Endothelial cell of hepatic sinusoid (primary cell): Measurements from ENCODE around the gene CHTF18.
"Not testable (repeated sequence)": the region's sequence is repeated elsewhere in the genome, so short reads cannot be mapped to it uniquely, and the experiment has no call there.

Experiments
- in situ Hi-C: cut with HindIII; loops from 2 replicates; pipeline ENCODE4 v1.10.0; 2017; ENCODE audit warnings: low sequenced_read_pairs

CHTF18 gene

DNA sequence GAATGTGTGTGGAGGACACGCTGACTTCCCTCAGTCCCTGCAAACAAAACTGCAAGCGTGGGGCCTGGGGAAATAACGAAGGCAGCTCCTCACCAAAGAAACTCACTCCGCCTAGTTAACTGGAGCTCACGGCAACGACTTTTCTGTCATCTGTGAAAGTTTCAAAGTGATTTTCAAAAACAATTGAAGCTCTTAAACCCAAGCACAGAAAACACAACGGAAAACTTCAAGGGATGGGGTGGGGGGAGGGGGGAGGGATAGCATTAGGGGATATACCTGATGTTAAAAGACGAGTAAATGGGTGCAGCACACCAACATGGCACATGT is 15.3 kb downstream of the CHTF18 start:
- in situ Hi-C loops, result no loop called here

GRCh38 chr16:804193-805048 is 16.0 kb downstream of the CHTF18 start:
- in situ Hi-C loops, result no loop called here

DNA sequence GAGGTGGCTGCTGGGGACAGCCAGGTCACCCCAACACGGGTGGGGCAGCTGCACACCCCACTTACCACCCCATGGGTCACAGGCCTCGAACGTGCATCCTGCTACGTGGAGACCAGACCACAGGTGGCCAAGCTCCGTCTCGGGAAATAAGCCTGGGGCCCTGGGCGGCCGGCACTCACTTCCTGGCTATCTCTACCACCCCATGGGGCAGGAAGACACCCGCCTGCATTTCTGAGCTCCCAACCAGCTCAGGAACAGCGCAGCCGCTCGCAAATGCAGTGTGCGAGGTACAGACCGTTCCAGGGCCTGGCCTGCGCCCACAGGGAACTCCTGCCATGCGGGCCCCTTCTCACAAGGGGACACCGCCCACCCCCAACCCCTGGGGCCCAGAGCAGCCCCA is 17.1 kb downstream of the CHTF18 start:
- in situ Hi-C loops, result no loop called here

DNA sequence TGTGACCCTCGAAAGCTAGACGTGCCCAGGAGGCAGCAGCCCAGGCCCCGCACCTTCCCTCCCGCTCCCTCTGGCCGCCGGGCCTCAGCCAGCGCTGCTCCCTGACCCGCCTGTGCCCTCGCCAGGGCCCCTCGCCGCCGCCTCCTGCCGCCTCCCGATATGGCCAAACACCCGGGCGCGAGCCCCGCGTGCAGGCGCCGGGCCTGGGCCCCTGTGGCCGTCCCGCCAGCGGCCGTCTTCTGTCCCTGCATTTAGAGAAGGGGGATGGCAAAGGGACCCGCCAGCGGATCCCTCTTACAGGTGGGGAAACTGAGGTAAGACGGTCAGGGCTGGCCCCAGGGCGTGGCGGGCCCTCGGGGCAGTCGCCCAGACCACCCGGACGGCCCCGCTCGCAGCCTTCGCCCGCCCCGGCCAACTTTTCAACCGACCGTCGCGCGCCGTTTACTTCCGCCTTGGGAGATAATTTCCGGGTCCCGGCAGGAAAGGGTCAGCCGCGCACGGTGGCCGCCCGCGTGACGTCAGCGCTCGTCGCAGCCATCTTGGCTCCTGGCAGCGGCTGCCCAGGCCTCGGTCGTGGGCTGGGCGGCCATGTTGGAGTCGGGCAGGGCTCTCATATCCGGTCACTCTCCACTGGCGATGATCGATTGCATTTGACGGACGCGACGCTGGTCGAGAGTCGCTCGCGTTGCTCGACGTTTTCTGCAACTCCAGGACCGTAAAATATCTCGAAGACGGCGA is 19.1 kb downstream of the CHTF18 start:
- in situ Hi-C loops, result no loop called here

DNA sequence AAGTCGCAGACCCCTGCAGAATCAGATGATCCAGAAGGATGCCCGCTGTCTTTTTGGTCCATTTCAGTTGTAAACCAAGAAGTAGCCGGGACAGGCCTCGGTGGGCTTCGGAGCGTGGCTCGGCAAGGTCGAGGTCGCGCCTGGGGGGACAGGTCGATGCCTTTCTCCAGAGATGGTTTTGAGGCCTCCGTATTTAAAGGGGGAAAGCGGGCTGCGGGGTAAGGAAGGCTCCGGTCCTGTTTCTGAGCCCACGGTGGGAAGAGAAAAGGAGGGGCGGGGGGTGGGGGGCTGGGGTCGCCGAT is 19.6 kb downstream of the CHTF18 start:
- in situ Hi-C loops, result no loop called here

DNA sequence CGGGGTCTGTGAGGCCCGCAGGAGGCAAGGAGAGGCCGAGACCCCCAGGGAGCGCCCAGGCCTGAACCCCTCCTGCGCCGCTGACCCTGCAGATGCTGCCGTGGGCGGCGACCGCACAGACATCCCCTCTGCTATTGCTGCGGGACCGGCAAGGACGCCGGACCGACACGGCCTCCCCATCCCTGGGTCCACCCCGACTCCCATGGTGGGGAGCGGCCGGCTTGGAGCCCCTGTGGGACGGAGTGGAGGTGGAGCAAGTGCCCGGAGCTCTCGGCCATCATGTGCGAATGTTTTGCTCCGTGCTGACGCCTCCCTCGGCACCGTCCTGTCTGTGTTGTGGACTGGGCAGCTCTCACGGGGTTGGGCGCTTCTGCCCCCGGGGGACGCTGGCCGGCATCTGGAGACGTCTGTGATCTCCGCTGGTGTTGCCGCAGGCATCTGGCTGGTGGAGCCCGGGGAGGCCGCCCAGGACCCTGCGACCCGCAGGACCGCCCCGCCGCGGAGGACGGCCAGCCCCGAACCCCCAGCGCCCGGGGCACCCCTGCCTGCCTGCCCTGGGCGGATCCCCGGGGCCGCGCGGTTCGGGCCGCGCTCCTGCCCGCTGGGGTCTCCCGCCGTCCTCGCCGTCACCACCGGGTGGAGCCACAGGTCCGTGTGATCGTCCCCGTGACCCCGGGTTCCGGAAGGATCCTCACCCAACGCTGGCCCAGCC is 24.9 kb downstream of the CHTF18 start:
- in situ Hi-C loops, result no loop called here

- in situ Hi-C loops, result no loop called here
Observed at GRCh38 chr16:813916-814412, 25.5 kb downstream of the CHTF18 start.

DNA sequence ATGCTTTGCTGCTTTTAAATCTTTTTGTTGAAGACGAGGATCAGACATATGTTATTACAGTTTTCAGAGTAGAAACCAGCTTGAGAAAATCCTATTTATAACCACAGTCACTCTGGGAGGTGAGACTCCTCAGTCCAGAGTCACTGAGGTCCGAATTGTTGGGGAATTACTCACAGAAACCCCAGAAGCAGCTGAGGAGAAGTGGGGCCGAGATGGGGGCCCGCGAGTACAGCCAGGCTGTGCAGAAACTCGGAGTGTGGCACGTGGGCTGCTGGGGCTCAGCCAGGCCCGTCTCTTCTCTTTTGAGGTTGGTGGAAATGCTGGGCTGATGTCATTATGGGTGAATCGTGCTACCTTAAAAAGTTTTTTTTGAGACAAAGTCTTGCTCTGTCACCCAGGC is 26.6 kb downstream of the CHTF18 start:
- in situ Hi-C loops, result no loop called here

- in situ Hi-C loops, result no loop called here
Observed at GRCh38 chr16:815861-816260, 27.4 kb downstream of the CHTF18 start.

DNA sequence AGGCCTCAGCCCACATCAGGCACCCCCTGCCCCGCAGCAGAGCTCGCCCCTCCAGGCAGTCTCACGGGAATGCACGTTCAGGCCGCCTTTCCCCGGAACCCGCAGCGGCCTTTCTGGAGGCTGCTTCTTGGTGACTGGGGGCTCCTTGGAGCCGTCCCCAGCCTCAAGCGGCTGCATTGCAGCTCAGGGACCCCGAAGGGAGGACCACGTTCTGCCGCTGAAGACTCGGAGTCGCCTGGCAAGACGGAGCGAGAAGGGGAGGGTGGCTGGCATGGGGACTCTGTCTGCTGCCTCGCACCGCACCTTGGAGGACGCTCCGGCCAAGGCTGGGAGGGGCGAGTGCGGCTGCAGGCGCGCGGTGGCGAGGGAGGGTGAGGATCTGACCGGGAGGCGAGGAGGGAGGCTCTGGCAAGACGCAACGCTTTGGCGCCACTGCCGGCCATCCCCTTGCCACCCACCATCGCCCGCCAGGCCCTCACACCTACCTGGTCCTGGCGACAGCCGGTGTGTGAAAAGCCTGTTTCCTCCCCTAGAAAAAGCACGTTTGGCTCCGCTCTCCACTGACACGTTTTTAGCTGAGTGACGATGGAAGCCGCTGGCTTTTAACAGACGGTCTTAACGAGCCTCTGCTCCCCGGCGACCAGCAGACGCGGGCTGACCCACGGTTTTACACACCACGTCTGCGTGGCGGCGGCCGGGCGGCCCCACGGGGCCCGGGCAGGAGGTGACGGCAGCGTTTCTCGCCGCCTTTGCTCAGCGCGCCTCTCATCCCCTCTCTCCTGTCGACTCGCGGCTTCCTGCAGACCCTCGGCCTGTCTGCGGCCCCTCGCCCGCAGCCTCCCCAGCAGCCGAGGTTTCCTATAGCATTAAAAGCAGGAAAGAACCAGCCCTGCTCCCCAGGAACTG is 28.8 kb downstream of the CHTF18 start:
- in situ Hi-C loops, result no loop called here

DNA sequence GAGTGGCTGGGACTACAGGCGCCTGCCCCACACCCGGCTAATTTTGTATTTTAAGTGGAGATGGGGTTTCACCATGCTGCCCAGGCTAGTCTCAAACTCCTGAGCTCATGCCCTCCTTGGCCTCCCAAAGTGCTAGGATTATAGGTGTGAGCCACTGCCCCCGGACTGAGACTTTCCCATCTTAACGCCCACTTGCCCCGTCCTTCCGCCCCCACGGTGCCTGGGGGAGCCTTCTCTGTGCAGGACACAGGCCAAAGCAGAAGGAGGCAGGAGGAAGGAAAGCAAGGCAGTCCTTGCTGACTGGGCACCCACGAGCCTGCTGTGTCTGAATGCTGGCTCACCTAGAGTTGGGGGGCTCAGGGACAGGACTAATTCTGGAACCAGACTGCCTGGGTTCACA is 29.7 kb downstream of the CHTF18 start:
- in situ Hi-C loops, result no loop called here

GRCh38 chr16:818592-818991 is 30.2 kb downstream of the CHTF18 start:
- in situ Hi-C loops, result no loop called here

DNA sequence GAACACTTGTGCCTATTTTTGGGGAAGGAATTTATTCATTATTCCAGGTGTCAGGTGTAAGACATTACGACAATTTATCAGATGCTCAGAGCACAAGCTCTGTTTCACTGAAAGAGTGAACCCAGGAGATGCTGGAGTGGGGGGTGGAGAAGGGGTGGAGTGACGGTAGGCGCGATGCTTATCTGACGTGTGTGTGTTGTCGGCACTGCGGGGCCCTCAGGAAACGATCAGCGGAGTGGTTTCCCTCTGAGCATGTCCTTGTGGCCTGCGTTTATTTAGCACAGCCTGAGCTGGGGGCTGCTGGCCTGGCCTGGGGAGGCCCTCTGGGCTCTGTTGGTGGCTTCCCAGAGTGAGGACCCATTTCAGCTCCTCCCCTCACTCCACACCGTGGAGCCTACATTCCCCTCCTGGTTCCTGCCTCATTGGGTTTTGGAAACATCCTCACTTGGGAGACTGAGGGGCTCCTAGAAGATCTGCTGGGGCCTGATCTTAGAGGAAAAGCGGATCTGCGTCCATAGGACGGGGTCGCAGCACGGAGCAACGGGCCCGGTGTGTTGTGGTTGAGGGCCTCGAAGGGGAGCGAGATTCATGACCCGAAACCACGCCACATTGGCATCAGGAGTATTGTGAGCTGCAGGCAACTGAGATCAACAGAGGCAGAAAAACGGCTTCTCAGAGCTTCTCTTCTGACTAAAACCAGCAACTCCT is 31.1 kb downstream of the CHTF18 start:
- in situ Hi-C loops, result no loop called here

DNA sequence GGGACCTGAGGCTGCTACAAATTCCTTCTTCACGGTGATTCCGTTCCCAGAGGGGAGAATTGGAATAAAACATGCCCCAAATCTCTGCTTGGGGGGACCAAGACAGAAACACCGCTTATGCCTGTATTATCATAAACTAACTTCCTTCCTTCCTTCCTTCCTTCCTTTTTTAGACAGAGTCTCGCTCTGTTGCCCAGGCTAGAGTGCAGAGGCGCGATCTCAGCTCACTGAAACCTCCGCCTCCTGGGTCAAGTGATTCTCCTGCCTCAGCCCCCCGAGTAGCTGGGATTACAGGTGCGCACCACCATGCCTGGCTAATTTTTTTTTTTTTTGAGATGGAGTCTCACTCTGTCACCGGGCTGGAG is 31.6 kb downstream of the CHTF18 start:
- in situ Hi-C loops, result not testable (repeated sequence)

DNA sequence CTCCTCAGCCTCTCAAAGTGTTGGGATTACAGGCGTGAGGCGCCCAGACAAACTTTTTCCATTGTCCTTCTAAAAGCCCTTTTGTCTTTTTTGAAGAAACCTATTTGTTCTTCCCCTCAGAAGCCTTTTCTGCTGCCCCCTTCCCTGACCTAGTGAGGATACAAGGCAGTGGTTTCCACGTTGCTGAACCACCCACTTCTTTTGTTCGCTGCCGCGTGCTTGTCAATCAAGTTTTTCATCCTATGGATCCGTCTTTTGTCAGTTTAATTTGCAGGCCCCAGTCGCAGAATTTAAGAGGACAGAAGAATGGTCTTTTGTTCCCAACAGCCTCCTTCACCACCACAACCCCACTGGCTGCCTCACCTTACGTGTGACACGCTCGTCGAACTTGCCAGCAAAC is 32.3 kb downstream of the CHTF18 start:
- in situ Hi-C loops, result no loop called here

- in situ Hi-C loops, result no loop called here
Observed at GRCh38 chr16:821751-822150, 33.3 kb downstream of the CHTF18 start.

GRCh38 chr16:822174-822908 is 33.9 kb downstream of the CHTF18 start:
- in situ Hi-C loops, result no loop called here

GRCh38 chr16:822909-823297 is 34.5 kb downstream of the CHTF18 start:
- in situ Hi-C loops, result no loop called here

DNA sequence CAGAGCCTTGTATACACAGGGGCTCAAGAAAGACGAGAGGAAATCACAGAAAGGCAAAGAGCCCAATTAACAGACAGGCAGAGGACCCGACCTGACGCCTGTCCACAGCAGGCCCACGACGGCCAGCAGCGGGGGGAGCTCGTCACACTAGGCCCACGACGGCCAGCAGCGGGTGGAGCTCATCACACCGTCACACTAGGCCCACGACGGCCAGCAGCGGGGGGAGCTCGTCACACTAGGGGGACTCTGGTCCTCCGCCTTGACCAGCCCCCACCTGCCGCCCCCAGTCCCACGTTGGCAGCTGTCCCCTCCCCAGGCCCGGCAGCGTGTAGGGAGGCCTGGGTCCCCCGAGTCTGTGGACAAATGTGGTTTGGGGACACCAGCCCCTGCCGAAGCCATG is 35.8 kb downstream of the CHTF18 start:
- in situ Hi-C loops, result no loop called here

DNA sequence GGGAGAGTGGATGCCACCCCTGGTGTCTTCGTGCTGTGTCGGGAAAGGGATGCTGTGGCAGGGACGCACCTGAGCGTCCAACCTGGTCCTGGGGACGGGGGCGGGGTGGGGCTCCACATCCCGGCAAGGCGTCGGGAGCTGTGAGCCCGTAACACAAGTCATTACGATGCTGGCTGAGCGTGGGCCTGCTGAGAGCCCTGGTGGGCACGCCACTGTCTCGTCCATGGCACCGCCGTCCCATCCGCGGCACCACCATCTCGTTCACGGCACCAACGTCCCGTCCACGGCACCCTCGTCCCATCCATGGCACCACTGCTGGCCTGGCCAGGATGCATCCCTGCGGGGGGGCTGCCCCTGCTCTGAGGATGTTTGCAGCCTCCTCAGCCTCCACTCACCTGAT is 36.2 kb downstream of the CHTF18 start:
- in situ Hi-C loops, result no loop called here
